HG02798 (cell line): ENCODE measurements around the gene TBC1D21.
A peak's percentile ranks its signal among the peaks of the same experiment; 100 is the strongest.

ENCODE experiments used
- ATAC-seq: cut with Tn5 transposase; IDR thresholded peaks from one replicate; pipeline ENCODE4 v1.9.1; 2021; ENCODE audit warnings: mild to moderate bottlenecking; ENCODE audit not compliant: unreplicated experiment, poor library complexity

TBC1D21 gene

GRCh38 chr15:73905225-73905827 is 32.0 kb downstream of the TBC1D21 start:
- no peak for ATAC-seq

- ATAC-seq = no peak
These were observed 33.1 kb downstream of the TBC1D21 start for GRCh38 chr15:73906346-73907034.

- ATAC-seq = no peak
These were observed 33.7 kb downstream of the TBC1D21 start for GRCh38 chr15:73907035-73907408.

- peak; percentile 55 for ATAC-seq
These were observed 34.9 kb downstream of the TBC1D21 start for GRCh38 chr15:73908030-73908821.

- ATAC-seq = no peak
These were observed 35.4 kb downstream of the TBC1D21 start for GRCh38 chr15:73908822-73909122.

- ATAC-seq = no peak
These were observed 36.3 kb downstream of the TBC1D21 start for GRCh38 chr15:73909651-73910050.

GRCh38 chr15:73910522-73911303 is 37.3 kb downstream of the TBC1D21 start:
- ATAC-seq = no peak

- ATAC-seq = no peak
These were observed 38.7 kb downstream of the TBC1D21 start for GRCh38 chr15:73912030-73912596.

GRCh38 chr15:73914145-73914544 is 40.8 kb downstream of the TBC1D21 start:
- no peak for ATAC-seq

- no peak for ATAC-seq
These were observed 41.7 kb downstream of the TBC1D21 start for GRCh38 chr15:73915082-73915481.

GRCh38 chr15:73918784-73919183 is 45.4 kb downstream of the TBC1D21 start:
- no peak for ATAC-seq

GRCh38 chr15:73919706-73920105 is 46.3 kb downstream of the TBC1D21 start:
- ATAC-seq = no peak

GRCh38 chr15:73921254-73921925 is 48.0 kb downstream of the TBC1D21 start:
- no peak for ATAC-seq

- no peak for ATAC-seq
These were observed 49.1 kb downstream of the TBC1D21 start for GRCh38 chr15:73922186-73923151.

- no peak for ATAC-seq
These were observed 49.8 kb downstream of the TBC1D21 start for GRCh38 chr15:73923156-73923487.

- ATAC-seq = no peak
These were observed 50.3 kb downstream of the TBC1D21 start for GRCh38 chr15:73923488-73924164.

- ATAC-seq = no peak
These were observed 51.0 kb downstream of the TBC1D21 start for GRCh38 chr15:73924171-73924921.

GRCh38 chr15:73925848-73926218 is 52.5 kb downstream of the TBC1D21 start:
- no peak for ATAC-seq
